KBM-7 (cell line): ENCODE measurements around the gene SRD5A3.

Experiments used
- DNase-seq: peaks from one replicate; pipeline ENCODE4 v3.0.0-alpha.2; 2015
- in situ Hi-C: fragments of 300-500 bp; cut with MboI; formaldehyde crosslinking; loops from 2 replicates; pipeline ENCODE4 v1.14.3; 2020; ENCODE audit warnings: low sequenced_read_pairs, low pct_unique_long_range_greater_than_20kb, mixed read lengths

Gene SRD5A3

GRCh38 chr4:55397520-55398321 is 51.7 kb downstream of the SRD5A3 start:
- in situ Hi-C loops = no loop called here
- DNase-seq = peak; percentile 43

- in situ Hi-C loops = no loop called here
- DNase-seq = no peak
Observed at GRCh38 chr4:55398461-55398860, 52.4 kb downstream of the SRD5A3 start.

- in situ Hi-C loops = no loop called here
- DNase-seq = peak; percentile 19
Observed at GRCh38 chr4:55398966-55399365, 52.9 kb downstream of the SRD5A3 start.

- in situ Hi-C loops = no loop called here
Observed at GRCh38 chr4:55399581-55399980, 53.5 kb downstream of the SRD5A3 start.

GRCh38 chr4:55405073-55405472 is 59.0 kb downstream of the SRD5A3 start:
- DNase-seq = no peak
- in situ Hi-C loops = no loop called here

More at GRCh38 chr4:55399581-55399980, 53.5 kb downstream of the SRD5A3 start:
- no peak for DNase-seq

GRCh38 chr4:55406545-55406944 is 60.5 kb downstream of the SRD5A3 start:
- DNase-seq = no peak
- in situ Hi-C loops = no loop called here

- in situ Hi-C loops = no loop called here
- no peak for DNase-seq
Observed at GRCh38 chr4:55407119-55407518, 61.1 kb downstream of the SRD5A3 start.

GRCh38 chr4:55407764-55408163 is 61.7 kb downstream of the SRD5A3 start:
- no peak for DNase-seq
- in situ Hi-C loops = no loop called here

- in situ Hi-C loops = no loop called here
- DNase-seq = peak; percentile 64
Observed at GRCh38 chr4:55409468-55410171, 63.6 kb downstream of the SRD5A3 start.

- in situ Hi-C loops = no loop called here
- no peak for DNase-seq
Observed at GRCh38 chr4:55410431-55410830, 64.4 kb downstream of the SRD5A3 start.

GRCh38 chr4:55411621-55412020 is 65.6 kb downstream of the SRD5A3 start:
- no peak for DNase-seq
- in situ Hi-C loops = no loop called here

GRCh38 chr4:55416176-55416575 is 70.1 kb downstream of the SRD5A3 start:
- in situ Hi-C loops = no loop called here
- DNase-seq = no peak
